ENCODE measurements around the gene MED13L.
A peak's percentile ranks its signal among the peaks of the same experiment; 100 is the strongest.

MED13L gene

DNA sequence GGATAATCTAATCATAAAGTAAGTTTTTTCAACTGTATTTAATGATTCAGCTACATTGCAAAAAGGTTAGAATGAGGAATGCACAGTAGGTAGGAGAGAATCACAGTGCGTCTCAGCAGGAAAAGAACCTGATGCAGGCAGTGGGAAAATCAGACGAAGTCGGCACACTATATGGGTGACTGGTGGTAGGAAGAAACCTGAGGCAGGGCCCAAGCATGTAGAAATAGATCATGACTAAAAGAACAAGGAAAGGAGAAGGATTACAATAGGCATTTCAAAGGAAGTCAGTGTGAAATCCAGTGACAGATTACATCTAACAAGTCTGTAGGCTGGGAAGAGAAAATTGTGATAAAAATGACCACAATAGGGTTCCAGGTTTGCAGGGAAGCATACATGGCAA, 267.0 kb downstream of the MED13L start:
- in situ Hi-C loops (cut with HindIII; ENCODE audit: low pct_unique_long_range_greater_than_20kb, low sequenced_read_pairs) = no loop called here
- no peak for DNase-seq (ENCODE audit: low read depth in 1 of 2, low spot score in 1 of 2)
- TF ChIP-seq JUND (IDR thresholded peaks at IDR 0.05; ENCODE audit: low read depth) = no peak

DNA sequence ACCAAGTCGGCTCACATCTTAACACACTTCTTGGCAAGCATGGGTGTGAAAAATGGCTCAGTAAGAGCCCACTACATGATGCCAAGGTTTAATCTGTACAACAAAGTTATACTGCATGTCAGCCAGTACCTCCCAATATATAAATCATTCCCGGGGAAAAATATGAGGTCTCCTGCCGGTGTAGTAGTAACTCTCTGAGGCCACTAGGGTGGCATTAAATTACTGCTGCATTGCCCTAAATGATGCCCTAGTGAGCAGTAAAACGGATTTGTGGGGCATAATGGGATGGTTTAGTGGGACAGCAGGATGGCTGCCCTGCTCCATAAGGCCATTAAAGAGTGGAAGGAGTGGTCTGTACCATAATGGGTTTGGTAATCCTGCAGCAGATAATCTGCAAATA, 267.7 kb downstream of the MED13L start:
- DNase-seq (ENCODE audit: low read depth in 1 of 2, low spot score in 1 of 2) = peak in 1 of 2 experiments; percentile 34
- no peak for TF ChIP-seq JUND (IDR thresholded peaks at IDR 0.05; ENCODE audit: low read depth)
- in situ Hi-C loops (cut with HindIII; ENCODE audit: low pct_unique_long_range_greater_than_20kb, low sequenced_read_pairs) = no loop called here

DNA sequence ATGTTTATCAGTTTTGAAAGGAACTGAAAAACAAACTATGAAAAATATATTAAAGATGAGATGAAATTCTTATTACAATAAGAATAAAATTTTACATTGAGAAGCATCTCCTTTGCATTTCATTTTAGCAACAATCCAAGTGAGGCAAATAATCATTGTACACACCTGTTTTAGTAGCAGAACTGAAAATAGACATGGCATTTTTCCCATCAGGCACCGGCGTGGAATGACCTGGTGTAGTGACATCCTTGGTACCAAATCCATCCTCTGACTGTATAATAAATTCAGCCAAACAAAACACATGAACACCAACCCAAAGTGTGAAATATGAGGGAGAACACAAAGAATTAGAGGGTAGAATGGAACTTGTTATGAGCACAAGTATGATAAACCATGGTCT, 271.4 kb downstream of the MED13L start:
- in situ Hi-C loops (cut with HindIII; ENCODE audit: low pct_unique_long_range_greater_than_20kb, low sequenced_read_pairs) = no loop called here
- no peak for DNase-seq (ENCODE audit: low read depth in 1 of 2, low spot score in 1 of 2)
- no peak for TF ChIP-seq JUND (IDR thresholded peaks at IDR 0.05; ENCODE audit: low read depth)

DNA sequence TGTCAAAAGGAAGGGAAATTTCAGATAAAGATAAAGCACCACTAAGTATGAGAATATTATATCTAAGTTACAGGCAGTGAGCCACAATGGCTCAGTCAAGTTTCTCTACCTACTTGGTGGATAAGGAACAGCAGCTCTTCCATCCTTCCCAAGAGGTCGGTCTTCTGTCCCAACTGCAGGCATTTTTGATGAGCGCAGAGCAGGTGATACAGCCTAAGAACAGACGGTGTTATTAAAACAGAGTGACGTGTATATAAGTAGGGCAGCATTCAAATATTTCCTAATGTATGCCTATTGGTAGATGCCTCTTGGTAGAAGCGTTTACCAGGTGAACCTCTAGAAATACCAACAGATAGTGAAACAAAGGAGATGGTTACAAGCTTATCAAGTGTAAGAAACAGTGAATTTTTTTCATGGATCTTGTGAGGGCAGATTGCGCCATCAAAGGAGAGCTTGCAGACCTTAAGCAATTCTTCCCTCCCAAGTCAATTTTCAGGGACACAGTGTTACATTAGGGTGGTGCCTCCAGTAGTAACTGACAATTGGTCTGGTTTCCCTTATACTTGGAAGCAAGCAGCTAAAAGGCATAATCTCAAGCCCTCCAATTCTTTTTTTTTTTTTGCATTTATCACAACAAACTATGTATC, 274.5 kb downstream of the MED13L start:
- TF ChIP-seq JUND (IDR thresholded peaks at IDR 0.05; ENCODE audit: low read depth) = no peak
- in situ Hi-C loops (cut with HindIII; ENCODE audit: low pct_unique_long_range_greater_than_20kb, low sequenced_read_pairs) = no loop called here
- no peak for DNase-seq (ENCODE audit: low read depth in 1 of 2, low spot score in 1 of 2)

DNA sequence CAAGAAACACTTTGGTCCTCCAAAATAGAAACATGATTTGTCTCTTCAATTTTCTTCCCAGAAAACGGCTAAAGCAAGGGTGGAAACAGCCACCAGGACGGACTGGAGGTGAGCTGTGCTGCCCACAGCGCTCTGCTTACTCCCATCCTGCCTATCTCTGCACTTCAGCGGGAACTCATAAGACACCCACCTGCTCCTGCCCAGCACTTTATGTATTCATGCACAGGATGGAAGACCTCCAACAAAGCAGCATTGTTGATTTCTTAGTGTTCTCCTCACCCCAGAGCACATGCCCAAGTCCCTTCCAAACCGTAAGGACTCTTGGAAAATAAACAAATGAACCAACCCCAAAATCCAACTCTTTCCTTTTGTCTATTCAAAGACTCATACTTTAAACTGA, 277.2 kb downstream of the MED13L start:
- in situ Hi-C loops (cut with HindIII; ENCODE audit: low pct_unique_long_range_greater_than_20kb, low sequenced_read_pairs) = no loop called here
- DNase-seq (ENCODE audit: low read depth in 1 of 2, low spot score in 1 of 2) = no peak
- TF ChIP-seq JUND (IDR thresholded peaks at IDR 0.05; ENCODE audit: low read depth) = no peak

DNA sequence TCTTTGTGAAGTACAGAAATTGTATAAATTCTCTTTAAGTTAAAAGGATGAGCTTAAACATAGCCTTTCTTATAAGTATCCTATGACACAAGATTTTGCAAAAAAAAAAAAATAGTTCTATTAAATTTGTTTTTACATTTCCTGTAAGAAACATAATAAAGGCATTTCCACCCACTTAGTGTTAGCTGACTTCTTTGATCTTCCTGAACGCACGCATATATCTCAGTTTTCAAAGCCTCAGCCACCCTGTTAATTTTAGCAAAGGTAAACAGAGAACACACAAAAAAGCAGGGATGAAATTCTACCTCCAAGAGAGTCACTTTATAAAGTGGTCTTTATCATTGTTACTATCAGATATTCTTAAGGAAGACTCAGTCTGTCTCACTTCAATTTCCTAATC, 277.9 kb downstream of the MED13L start:
- in situ Hi-C loops (cut with HindIII; ENCODE audit: low pct_unique_long_range_greater_than_20kb, low sequenced_read_pairs) = no loop called here

DNA sequence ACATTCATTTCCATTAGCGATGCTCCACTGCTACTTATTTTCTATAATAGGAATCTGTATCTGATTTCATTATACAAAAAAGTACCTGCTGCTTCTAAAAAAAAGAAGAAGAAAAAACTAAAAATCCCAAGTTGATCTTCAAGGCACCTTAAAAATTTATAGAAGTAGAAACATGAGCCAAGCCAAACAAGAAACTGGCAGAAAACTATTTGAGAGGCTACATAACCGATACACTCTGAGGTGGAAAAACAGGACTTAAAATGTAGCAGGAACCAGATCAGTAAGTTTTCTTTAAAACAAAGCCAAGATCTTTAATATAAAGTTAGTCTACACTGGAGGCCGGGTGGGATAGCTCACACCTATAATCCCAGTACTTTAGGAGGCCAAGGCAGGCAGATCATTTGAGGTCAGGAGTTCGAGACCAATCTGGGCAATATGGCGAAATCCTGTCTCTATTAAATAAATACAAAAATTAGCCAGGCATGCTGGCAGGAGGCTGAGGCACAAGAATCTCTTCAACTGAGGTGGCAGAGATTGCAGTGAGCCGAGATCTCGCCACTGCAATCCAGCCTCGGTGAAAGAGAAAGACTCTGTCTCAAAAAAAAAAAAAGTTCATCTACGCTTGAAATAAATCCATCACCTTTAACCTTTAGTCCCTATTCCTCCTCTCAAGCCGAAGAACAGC, 278.6 kb downstream of the MED13L start:
- in situ Hi-C loops (cut with HindIII; ENCODE audit: low pct_unique_long_range_greater_than_20kb, low sequenced_read_pairs) = no loop called here
- DNase-seq (ENCODE audit: low read depth in 1 of 2, low spot score in 1 of 2) = peak in 1 of 2 experiments; percentile 45
- TF ChIP-seq JUND (IDR thresholded peaks at IDR 0.05; ENCODE audit: low read depth) = no peak

More for the DNA sequence above, 277.9 kb downstream of the MED13L start:
- TF ChIP-seq JUND (IDR thresholded peaks at IDR 0.05; ENCODE audit: low read depth) = no peak
- DNase-seq (ENCODE audit: low read depth in 1 of 2, low spot score in 1 of 2) = no peak

DNA sequence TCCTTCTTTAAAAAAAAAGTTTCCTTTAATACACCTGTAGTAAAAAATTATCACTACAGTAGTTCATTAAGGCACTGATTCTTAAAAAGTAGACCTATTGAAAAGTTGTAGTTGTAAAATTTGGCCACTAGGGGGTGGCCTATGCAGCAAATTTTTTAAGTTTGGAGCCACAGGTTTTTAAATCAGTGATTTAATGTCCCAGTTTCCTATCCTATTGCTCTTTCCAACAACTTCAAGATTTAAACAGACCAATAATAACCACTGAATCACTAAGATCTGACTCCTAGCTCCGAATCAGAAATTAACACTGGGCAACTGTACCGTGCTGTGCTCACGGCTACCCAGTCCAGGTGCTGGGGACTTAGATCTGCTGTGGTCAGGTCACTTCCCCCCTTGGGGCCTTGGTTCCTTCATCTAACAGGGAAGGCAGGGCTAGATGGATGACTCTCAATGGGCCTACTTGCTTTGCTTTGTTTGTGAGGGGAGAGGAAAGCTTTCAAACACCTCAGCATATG, 279.3 kb downstream of the MED13L start:
- peak in 1 of 2 experiments; percentile 75 for DNase-seq (ENCODE audit: low read depth in 1 of 2, low spot score in 1 of 2)
- no peak for TF ChIP-seq JUND (IDR thresholded peaks at IDR 0.05; ENCODE audit: low read depth)
- in situ Hi-C loops (cut with HindIII; ENCODE audit: low pct_unique_long_range_greater_than_20kb, low sequenced_read_pairs) = no loop called here

DNA sequence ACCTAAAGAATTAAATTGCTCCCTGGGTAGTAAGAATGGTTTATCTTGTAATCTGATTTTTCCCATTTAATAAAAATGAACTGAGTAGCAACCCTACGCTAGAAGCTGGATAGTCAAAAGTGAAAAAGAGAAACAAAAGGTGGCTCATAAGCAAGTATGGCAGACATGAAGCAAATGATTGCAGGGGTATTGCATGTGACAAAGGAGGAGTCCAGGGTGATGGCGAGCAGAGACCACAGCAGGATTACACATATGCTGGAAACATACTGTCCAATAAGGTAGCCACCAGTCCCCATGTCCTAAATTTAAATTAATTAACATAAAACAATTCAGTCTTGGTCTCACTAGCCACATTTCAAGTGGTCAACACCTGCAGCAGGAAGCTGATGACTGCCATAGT, 283.8 kb downstream of the MED13L start:
- in situ Hi-C loops (cut with HindIII; ENCODE audit: low pct_unique_long_range_greater_than_20kb, low sequenced_read_pairs) = no loop called here
- DNase-seq (ENCODE audit: low read depth in 1 of 2, low spot score in 1 of 2) = no peak
- no peak for TF ChIP-seq JUND (IDR thresholded peaks at IDR 0.05; ENCODE audit: low read depth)

DNA sequence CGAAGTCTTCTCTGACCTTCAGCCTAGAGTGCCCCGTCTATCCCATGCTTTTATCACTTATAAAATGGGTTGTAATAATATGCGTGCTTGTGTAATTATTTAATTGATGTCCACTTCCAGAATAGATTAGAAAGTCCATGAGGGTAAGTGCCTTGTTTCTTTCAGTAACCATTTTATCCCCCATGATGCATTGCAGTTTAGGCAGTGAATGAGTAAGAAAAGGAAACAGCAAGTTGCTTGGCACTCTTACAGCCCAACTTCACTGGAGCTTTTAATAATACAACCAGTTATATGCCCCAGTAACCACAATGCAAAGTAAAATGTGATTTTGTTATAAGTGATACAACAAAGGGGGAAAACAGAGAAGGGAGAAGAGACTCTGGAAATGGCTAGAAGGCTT, 287.3 kb downstream of the MED13L start:
- no peak for TF ChIP-seq JUND (IDR thresholded peaks at IDR 0.05; ENCODE audit: low read depth)
- in situ Hi-C loops (cut with HindIII; ENCODE audit: low pct_unique_long_range_greater_than_20kb, low sequenced_read_pairs) = no loop called here
- no peak for DNase-seq (ENCODE audit: low read depth in 1 of 2, low spot score in 1 of 2)

DNA sequence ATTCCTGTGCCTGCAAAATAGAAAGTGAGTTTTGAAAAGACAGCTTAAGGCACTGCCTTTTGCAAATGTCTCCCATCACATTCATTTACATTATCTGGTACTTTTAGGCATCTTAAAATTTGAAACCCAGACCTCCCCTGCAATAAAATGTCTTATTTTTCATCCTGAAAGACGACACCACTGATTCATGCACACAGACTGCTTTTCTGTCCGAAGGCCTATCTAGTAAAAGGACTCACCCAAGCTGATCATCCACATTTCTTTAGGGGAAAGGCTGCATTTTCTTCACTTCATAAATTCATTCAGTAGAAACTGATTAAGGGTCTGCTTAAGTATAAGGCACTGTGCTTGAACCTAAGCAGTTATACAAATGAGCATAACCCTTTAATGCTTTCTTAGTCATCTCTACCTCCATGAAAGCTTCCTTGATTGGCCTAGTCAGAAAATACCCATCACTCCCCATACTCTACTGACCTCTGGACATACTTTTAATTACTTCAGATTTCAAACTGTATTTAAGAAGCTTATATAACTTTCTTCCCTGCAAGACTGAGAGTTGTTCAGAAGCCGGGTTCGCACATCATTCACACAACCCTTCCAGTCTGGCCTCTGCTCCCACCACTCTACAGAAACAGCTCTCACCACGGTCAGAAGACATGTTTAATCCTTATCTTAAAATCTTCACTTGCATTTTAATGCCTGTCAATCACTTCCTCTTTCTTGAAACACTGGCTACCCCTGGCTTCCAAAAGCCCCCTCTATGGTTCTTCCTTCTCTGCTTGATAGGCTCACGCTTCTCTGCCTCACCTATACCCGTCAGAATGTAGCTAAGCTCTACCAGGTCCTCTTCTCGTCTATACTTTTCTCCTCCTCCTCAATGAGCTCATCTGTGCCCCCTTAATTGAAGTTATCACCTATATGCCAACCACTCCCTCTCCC, 288.6 kb downstream of the MED13L start:
- in situ Hi-C loops (cut with HindIII; ENCODE audit: low pct_unique_long_range_greater_than_20kb, low sequenced_read_pairs) = no loop called here
- TF ChIP-seq JUND (IDR thresholded peaks at IDR 0.05; ENCODE audit: low read depth) = no peak
- no peak for DNase-seq (ENCODE audit: low read depth in 1 of 2, low spot score in 1 of 2)

DNA sequence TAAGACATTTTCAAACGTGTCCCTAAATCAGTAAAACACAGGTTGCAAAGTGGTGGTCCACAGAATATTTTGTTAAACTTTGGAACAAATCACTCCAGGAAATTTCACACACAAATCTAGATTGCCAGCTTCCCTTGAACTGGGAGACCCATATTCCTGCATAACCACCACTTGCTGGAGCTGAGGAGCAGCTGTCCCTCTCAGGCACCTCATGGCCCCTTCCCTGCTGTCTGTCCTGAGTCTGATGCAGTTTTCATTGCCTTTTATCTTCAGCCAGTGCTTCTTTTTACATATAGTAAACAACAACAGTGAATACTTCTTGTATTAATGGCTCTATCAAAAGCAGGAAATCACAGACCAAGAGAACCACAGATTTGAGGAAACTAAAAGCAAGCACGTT, 289.3 kb downstream of the MED13L start:
- in situ Hi-C loops (cut with HindIII; ENCODE audit: low pct_unique_long_range_greater_than_20kb, low sequenced_read_pairs) = no loop called here
- no peak for DNase-seq (ENCODE audit: low read depth in 1 of 2, low spot score in 1 of 2)
- no peak for TF ChIP-seq JUND (IDR thresholded peaks at IDR 0.05; ENCODE audit: low read depth)

Data from T47D (cell line).